A549 (cell line): ENCODE data around the gene CCDC136. TPM values are rescaled to one million over a fixed set of nuclear protein-coding genes. Genes with fewer than 3 reads are reported as not detected.

Experiments
- ATAC-seq, 2 experiments: fragments of 200-7000 bp in 1 of 2; fragments of >200 bp in 1 of 2; cut with Nextera tagmentation in 1 of 2; cut with Tn5 transposase in 1 of 2; 3 replicates each; pipeline versions ENCODE4 v1.8.0 to v1.9.1; 2018 to 2020; ENCODE audit warnings: mild to moderate bottlenecking in 1 of 2, moderate library complexity in 1 of 2
- CTCF ChIA-PET: fragments of 300-600 bp; sonication (Branson Sonifier 250); formaldehyde crosslinking; extraction: SDS; loops from one replicate; lab custom pipeline; 2021; ENCODE audit warnings: antibody characterized with exemption, inconsistent platforms; lab: Yijun Ruan, JAX
- POLR2A ChIA-PET: fragments of 350-600 bp; formaldehyde crosslinking; extraction: SDS; loops from one replicate; lab custom pipeline; 2021; ENCODE audit warnings: antibody characterized with exemption, inconsistent platforms; lab: Yijun Ruan, JAX
- DNase-seq, 2 experiments: peaks; one replicate each; pipeline versions ENCODE4 v3.0.0 to v3.0.0-alpha.2; 2011 to 2016; ENCODE audit warnings: low read depth in 1 of 2, low spot score in 1 of 2
- FAIRE-seq: peaks from 2 replicates; lab custom pipeline; 2011; peaks lifted over from hg19 to GRCh38; lab: Jason Lieb, UNC
- H3K27ac ChIP-seq, 2 experiments: fragments of >200 bp; sonication (Bioruptor Twin); formaldehyde crosslinking; 3 replicates each; pipeline ENCODE4 v1.5.1; 2016 to 2017
- H3K4me1 ChIP-seq: fragments of >200 bp; sonication (Bioruptor Twin); formaldehyde crosslinking; 3 replicates; pipeline ENCODE4 v1.6.1; 2016
- H3K4me2 ChIP-seq: fragments of >200 bp; sonication (Bioruptor Twin); formaldehyde crosslinking; 3 replicates; pipeline ENCODE4 v1.6.1; 2016
- H3K4me3 ChIP-seq: fragments of >200 bp; sonication (Bioruptor Twin); formaldehyde crosslinking; 3 replicates; pipeline ENCODE4 v1.5.1; 2016
- H3K9me3 ChIP-seq: fragments of >200 bp; sonication (Bioruptor Twin); formaldehyde crosslinking; 3 replicates; pipeline ENCODE4 v1.6.1; 2016
- ATOH8 ChIP-seq: fragments of 250-450 bp; sonication (Bioruptor Pico); IDR thresholded peaks from 2 replicates; pipeline ENCODE4 v1.5.0; 2020; ENCODE audit warnings: low read depth, mild to moderate bottlenecking, moderate library complexity
- EP300 ChIP-seq, 2 experiments: fragments of >200 bp; sonication (Bioruptor Twin); formaldehyde crosslinking; IDR thresholded peaks; 2 replicates in 1 of 2; 3 replicates in 1 of 2; pipeline ENCODE4 v1.6.1; 2016 to 2017
- FOSB ChIP-seq: fragments of 250-450 bp; sonication (Bioruptor Pico); IDR thresholded peaks from 2 replicates; pipeline ENCODE4 v1.5.0; 2020; ENCODE audit warnings: mild to moderate bottlenecking, moderate library complexity
- FOSL2 ChIP-seq, 2 experiments: fragments of 450-650 bp in 1 of 2; fragments of >200 bp in 1 of 2; sonication (Bioruptor Twin) in 1 of 2; formaldehyde crosslinking; IDR thresholded peaks; 2 replicates each; pipeline versions ENCODE4 v1.5.0 to v1.6.1; 2016 to 2020; ENCODE audit warnings: mild to moderate bottlenecking in 1 of 2, moderate library complexity in 1 of 2
- FOXS1 ChIP-seq: fragments of 250-450 bp; sonication (Bioruptor Pico); IDR thresholded peaks from 2 replicates; pipeline ENCODE4 v1.5.0; 2020; ENCODE audit warnings: mild to moderate bottlenecking, moderate library complexity
- JUN ChIP-seq, 2 experiments: fragments of >200 bp; sonication (Bioruptor Twin); formaldehyde crosslinking; IDR thresholded peaks; 2 replicates in 1 of 2; 3 replicates in 1 of 2; pipeline ENCODE4 v1.6.1; 2016 to 2017
- MAX ChIP-seq: IDR thresholded peaks from 2 replicates; pipeline ENCODE4 v1.6.1; 2012
- NFE2L2 ChIP-seq: fragments of 150-350 bp; conservative IDR thresholded peaks from 2 replicates; pipeline ENCODE4 v1.6.1; 2014; ENCODE audit warnings: low read length
- NR3C1 ChIP-seq: fragments of >200 bp; sonication (Bioruptor Twin); formaldehyde crosslinking; IDR thresholded peaks from 3 replicates; pipeline ENCODE4 v1.6.1; 2017
- POLR2AphosphoS2 ChIP-seq: conservative IDR thresholded peaks from 2 replicates; pipeline ENCODE4 v1.6.1; 2012; ENCODE audit warnings: low read length, improper control_type of control experiment, inconsistent platforms
- ZC3H11A ChIP-seq: fragments of 450-650 bp; IDR thresholded peaks from 2 replicates; pipeline ENCODE4 v1.6.1; 2014; ENCODE audit warnings: antibody characterized with exemption, mild to moderate bottlenecking
- ZFP36 ChIP-seq: fragments of 450-650 bp; IDR thresholded peaks from 2 replicates; pipeline ENCODE4 v1.6.1; 2014; ENCODE audit warnings: borderline replicate concordance; ENCODE audit not compliant: partially characterized antibody
- WGBS: methylation state at CpG from one replicate; pipeline ENCODE4 v1.1.6; 2017; ENCODE audit errors: missing lambda C conversion rate; 5-methylcytosine and 5-hydroxymethylcytosine counted together
- polyA plus RNA-seq, 4 experiments: library from polyadenylated mRNA; depleted of rRNA in 3 of 4; stranded (reverse); fragments of >200 nt; fragmentation: RNase III in 1 of 4; extraction: RNeasy Plus Mini Kit Qiagen cat#74134 plus additional on column Dnase treatment in 1 of 4; gene quantifications; 2 replicates in 3 of 4; 3 replicates in 1 of 4; pipeline ENCODE4 v1.2.3, GENCODE V29; 2011 to 2017
- TF ChIP-seq, protein P1 (sequence below): fragments of 450-650 bp; IDR thresholded peaks from 2 replicates; pipeline ENCODE4 v1.6.1; 2014; ENCODE audit warnings: antibody characterized with exemption

The CCDC136 gene
- polyA plus RNA-seq, 2 of the 4 experiments (the other 2 are of a cell fraction) = 4.7 to 5.4 TPM

GRCh38 chr7:128827971-128828711, 36.4 kb downstream of the CCDC136 start (continued):
- TF ChIP-seq POLR2AphosphoS2 (no peak), ZFP36 (no peak), NFE2L2 (no peak), NR3C1 (no peak), MAX (no peak), FOSL2 (IDR thresholded peaks at IDR 0.05) (no peak), FOSL2 (CRISPR knock-in tag; IDR thresholded peaks at IDR 0.05) (no peak), FOXS1 (CRISPR knock-in tag) (no peak), ZC3H11A (no peak), EP300 (IDR thresholded peaks at IDR 0.05) (no peak), JUN (IDR thresholded peaks at IDR 0.05) (no peak)
- TF ChIP-seq, protein P1, sequence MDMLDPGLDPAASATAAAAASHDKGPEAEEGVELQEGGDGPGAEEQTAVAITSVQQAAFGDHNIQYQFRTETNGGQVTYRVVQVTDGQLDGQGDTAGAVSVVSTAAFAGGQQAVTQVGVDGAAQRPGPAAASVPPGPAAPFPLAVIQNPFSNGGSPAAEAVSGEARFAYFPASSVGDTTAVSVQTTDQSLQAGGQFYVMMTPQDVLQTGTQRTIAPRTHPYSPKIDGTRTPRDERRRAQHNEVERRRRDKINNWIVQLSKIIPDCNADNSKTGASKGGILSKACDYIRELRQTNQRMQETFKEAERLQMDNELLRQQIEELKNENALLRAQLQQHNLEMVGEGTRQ = no peak

DNA sequence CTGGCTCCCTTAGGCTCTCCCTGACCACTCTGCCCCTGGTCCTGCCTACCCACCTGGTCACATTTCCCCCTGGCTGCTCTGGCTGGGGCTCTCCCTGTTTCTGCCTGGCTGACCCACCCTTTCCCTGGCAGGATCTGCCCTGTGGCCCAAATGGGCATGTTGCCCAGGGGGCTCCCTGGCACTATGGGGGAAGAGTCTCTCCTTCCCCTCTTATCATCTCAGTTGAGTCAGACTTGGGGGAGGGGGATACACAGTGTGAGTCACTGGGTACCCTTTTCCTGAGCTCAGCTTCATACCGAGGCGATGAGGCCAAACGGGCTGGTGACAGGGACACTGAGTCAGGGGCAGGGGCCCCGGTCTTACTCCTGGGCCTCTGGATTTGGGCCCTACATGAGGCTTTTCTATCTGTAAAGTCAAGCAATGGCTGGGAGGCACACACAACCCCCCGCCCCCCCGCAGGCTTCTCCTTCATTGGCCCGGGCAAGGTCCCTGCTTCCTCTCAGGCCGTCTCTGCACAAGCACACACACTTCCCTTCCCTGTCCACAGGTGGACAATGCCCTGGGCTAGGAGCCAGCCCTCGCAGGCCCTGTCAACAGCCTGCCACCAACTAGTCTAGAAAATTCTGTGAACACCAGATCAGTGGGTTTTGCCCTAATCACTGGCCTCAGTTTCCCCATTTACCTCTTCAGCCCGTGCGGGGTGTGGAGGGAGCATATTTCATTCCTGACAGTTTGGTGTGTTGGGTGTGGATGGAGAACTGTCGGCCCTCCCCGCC, 37.8 kb downstream of the CCDC136 start:
- CTCF ChIA-PET = interaction anchor here (0.8 kb wide), 1 partner anchor 28 kb away, joined by 3 read pairs; no protein-coding TSS in a partner anchor
- FAIRE-seq (no peak), ATAC-seq (no peak), DNase-seq (no peak)
- Histone ChIP-seq H3K4me3 (peak overlapping the region; percentile 54), H3K4me2 (peak overlapping the region; percentile 95), H3K27ac (peak overlapping the region; percentile 60 to 84; a peak in 5 of 6 replicates), H3K9me3 (no peaks in the 10 kb centered on the region), H3K4me1 (peaks cover 53% of the 10 kb centered on the region)
- POLR2A ChIA-PET = no interaction called here
- 28% methylated on average over 7 of the region's 13 CpGs for WGBS
- TF ChIP-seq ATOH8 (CRISPR knock-in tag) (no peak), FOSL2 (IDR thresholded peaks at IDR 0.05) (no peak), FOSL2 (CRISPR knock-in tag; IDR thresholded peaks at IDR 0.05) (0 out of 2 replicates have a peak, but pooled peaks have one; percentile 24), FOSB (CRISPR knock-in tag) (no peak)

GRCh38 chr7:128830231-128831177, 38.7 kb downstream of the CCDC136 start, which contains the start of gene FLNC:
FLNC (plus strand) TSS chr7:128830406; CDS start chr7:128830638, 232 bp downstream.
- 86% methylated on average over 26 of the region's 109 CpGs for WGBS
- H3K9me3 ChIP-seq = no peaks in the 10 kb centered on the region
- H3K4me1 ChIP-seq = peaks cover 53% of the 10 kb centered on the region
- ChIA-PET CTCF (no interaction called here), POLR2A (no interaction called here)
- DNase-seq (no peak), FAIRE-seq (no peak), ATAC-seq (peak in 1 of 2 experiments; percentile 36; a peak in 3 of 6 replicates)
- peak within 1 kb of the TSS; percentile 60 to 84; a peak in 5 of 6 replicates for H3K27ac ChIP-seq
- no peak for TF ChIP-seq FOSB (CRISPR knock-in tag)
- H3K4me3 ChIP-seq = peak within 1 kb of the TSS; percentile 54
- H3K4me2 ChIP-seq = peak within 1 kb of the TSS; percentile 95
